ENCODE data around the gene EDDM13.

DNA sequence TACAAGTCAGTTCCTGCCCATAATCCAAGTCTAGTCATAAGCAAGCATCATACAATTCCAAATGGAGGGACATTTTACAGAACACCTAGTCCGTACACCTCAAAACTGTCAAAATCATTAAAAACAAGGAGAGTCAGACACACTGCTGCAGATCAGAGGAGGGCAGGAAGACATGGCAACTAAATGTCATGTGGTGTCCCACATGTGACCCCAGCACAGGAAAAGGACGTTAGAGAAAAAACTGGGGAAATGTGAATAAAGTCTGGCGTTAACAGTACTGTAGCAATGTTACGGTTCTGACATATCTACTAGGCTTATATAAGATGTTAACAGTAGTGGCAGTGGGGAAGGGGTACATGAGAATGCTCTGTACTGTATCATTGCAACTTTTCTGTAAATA lies 39.8 kb downstream of the EDDM13 start:
- TF ChIP-seq, protein P1, sequence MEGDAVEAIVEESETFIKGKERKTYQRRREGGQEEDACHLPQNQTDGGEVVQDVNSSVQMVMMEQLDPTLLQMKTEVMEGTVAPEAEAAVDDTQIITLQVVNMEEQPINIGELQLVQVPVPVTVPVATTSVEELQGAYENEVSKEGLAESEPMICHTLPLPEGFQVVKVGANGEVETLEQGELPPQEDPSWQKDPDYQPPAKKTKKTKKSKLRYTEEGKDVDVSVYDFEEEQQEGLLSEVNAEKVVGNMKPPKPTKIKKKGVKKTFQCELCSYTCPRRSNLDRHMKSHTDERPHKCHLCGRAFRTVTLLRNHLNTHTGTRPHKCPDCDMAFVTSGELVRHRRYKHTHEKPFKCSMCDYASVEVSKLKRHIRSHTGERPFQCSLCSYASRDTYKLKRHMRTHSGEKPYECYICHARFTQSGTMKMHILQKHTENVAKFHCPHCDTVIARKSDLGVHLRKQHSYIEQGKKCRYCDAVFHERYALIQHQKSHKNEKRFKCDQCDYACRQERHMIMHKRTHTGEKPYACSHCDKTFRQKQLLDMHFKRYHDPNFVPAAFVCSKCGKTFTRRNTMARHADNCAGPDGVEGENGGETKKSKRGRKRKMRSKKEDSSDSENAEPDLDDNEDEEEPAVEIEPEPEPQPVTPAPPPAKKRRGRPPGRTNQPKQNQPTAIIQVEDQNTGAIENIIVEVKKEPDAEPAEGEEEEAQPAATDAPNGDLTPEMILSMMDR (conservative IDR thresholded peaks at IDR 0.05; ENCODE audit: low read length): no peak
- no peak for TF ChIP-seq EZH2phosphoT487 (IDR thresholded peaks at IDR 0.05; ENCODE audit: borderline replicate concordance)
